NCI-H2107 (cell line): ENCODE measurements around the gene BAHCC1.
A peak's percentile ranks its signal among the peaks of the same experiment; 100 is the strongest.

Source experiments
- DNase-seq: peaks from one replicate; lab custom pipeline; 2025; lab: John Stamatoyannopoulos, UW

Gene BAHCC1

DNA sequence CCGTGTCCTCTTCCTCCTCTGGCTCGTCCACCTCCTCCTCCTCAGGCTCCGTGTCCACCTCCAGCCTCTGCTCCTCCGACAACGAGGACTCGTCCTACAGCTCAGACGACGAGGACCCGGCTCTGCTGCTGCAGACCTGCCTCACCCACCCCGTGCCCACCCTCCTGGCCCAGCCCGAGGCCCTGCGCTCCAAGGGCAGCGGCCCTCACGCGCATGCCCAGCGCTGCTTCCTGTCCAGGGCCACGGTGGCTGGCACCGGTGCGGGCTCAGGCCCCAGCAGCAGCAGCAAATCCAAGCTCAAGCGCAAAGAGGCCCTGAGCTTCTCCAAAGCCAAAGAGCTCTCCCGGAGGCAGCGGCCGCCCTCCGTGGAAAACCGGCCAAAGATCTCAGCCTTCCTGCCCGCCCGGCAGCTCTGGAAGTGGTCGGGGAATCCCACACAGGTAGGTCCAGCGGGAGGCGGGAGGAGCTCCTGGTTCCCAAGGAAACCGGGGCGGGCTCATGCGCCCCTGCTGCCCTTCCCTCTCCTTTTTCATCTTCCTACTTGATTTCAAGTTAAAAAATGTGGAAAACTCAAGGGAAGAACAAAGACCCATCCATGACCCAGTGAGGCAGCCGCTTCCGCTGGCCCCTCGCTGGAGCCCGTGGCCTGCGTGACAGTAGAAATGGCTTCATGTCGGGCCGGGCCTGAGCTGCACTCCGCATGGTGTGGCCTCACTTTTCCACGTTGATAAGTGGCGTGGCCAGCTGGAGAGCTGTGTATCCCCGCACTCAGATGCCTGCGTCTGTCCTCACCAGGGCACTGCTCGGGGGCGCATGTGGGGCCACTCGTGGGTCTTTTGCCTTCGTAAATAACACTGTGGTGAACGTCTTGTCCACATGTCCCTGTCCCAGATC lies 66.6 kb downstream of the BAHCC1 start:
- DNase-seq: no peak

DNA sequence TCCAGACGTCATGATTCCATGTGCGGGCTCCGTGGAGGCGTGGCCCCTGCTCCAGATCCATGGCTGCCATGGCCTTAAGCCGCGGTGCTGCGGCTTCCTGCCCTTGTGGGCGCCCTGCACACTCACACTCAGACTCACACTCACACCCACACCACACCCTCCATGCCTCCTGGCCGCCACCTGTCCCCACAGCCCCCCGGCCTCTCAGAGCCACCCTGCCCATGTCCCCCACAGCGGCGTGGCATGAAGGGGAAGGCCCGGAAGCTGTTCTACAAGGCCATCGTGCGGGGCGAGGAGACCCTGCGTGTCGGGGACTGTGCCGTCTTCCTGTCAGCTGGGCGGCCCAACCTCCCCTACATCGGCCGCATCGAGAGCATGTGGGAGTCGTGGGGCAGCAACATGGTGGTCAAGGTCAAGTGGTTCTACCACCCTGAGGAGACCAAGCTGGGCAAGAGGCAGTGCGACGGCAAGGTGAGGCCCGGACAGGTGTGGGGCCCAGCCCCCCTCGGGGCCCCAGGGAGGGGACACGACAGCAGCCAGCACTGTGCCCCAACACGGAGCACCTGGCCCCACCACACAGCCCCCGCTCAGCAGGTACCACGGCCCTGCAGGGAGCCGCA lies 67.4 kb downstream of the BAHCC1 start:
- no peak for DNase-seq

DNA sequence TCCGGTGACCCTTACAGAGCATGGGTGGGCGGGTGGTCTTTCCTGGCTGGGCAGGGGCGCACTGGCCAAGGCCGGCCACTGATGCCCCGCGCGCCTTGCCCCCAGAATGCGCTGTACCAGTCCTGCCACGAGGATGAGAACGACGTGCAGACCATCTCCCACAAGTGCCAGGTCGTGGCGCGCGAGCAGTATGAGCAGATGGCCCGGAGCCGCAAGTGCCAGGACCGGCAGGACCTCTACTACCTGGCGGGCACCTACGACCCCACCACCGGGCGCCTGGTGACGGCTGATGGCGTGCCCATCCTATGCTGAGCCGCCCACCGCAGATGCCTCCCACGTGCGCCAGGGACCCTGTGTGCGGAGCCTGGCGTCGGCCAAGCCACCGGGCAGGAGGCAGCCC lies 68.2 kb downstream of the BAHCC1 start:
- DNase-seq: no peak

DNA sequence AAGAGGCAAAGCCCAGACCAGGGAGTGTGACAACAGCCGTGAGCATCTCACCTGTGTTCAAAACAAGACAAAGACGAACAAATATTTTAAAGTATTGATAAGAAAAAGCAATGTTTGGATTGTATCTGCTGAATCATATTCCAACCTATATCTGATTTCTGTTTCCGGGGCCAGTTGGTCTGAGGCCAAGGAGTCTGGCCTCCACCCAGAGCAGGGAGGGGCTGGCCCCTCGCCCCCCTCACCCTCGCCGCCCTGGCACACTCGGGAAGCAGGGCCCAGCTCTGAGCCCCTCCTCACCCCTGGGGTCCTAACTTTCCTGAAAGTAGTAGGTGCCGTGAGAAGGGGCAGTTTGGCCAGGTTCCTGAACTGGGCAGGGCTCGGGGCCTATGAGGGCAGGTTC lies 69.3 kb downstream of the BAHCC1 start:
- no peak for DNase-seq

DNA sequence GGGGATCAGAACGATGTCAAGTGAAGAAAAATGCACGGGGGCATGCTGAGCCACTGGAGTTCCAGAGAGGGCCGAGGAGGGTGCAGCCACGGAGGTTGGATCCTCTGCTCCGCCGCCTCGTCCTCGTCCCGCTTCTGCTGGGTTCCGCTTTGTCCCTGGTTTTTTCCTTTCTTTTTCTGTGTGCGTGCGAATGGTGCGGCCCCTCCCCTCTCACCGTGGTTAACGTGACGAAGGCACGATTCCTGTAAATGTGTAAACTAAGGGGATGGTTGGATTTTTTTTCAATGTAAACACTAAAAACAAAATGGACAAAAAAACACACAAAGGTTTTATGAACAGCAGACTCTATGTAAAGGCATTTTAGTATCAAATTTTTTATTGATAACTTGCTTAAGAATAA lies 70.7 kb downstream of the BAHCC1 start:
- no peak for DNase-seq

DNA sequence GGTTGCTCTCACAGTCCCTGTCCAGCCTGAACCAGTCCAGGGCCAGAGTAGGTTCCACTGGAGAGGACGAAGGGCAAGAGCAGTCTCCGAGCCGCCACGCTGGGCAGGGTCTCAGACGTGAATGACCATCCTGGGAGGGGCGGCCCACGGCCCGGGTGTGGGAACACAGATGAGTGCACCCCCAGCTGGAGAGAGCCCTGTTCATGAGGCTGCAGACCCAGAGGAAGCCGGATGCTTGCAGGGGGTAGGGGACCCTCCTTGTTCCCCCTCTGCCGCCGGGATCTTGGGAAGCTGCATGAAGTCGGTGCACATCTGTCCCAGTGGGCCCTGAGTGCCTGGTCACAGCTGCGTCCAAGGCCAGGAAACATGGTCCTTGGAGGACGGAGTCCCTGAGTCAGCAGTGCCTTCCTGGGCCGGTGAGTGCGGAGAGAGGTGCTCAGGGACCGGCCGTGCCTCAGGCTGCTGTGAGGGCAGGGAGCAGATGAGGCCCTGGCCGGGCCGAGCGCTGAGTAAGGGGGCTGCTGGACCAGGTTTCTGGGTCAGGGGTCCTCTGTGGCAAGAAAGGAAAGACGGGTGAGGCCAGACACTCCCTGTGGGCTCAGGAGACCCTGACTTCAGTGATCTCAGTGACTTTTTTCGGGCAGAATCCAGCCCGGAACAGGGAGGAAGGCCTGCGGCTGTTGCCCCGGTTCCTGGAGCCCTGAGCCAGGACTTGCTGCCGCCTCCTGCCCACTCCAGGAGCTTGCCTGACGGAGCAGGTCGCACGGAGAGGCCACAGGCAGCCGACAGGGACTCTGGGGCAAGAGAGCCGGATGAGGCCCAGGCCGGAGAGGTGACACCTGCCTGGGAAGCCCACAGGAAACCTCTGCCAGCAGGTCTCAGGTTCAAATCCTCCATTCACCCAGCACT lies 71.6 kb downstream of the BAHCC1 start:
- DNase-seq: no peak

DNA sequence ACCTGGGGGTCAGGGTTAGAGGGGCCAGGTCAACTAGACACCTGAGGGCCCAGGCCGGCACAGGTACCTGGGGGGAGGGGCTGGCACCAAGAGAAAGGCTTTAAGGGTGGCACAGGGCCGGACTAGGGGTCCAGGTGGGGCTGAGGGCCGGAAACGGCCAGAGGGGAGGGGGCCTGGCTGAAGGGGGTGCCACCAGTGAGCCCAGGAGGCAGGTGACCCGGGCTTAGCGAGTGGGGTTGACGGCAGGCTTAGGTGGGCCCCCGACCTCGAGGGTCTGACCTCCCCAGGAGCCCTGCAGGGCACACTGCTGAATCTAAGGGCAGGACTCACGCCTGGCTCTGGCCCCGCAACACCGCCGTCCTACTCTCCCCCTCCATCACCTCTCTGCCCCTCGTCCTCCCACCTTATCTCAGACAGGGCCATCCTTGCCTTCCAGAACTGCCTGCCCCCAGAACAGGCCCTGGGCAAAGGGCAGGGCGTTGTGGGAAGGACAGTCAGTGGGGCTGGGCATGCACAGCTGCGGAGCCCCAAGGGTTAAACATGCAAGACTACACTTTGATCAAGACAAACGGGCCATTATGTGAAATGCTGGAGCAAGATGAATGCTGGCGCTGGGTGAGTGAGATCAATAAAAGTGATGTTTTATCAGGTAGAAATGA lies 73.0 kb downstream of the BAHCC1 start:
- DNase-seq: no peak

DNA sequence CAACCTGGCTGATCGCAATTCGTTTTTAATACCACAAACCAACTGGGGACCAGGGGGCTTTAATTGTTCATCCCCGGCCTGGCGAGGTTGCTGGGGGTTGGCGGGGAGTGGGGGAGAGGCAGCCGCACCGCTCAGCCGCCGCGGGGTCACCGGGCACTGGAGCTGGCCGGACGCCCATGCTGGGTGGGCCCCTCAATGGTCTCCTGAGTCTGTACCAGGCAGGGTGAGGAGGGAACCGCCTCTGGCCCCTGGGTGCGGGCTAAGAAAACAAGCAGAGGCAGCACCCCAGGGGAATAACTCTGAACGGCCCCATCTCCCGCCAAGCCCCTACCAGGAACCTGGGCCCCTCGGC lies 73.5 kb downstream of the BAHCC1 start:
- no peak for DNase-seq

DNA sequence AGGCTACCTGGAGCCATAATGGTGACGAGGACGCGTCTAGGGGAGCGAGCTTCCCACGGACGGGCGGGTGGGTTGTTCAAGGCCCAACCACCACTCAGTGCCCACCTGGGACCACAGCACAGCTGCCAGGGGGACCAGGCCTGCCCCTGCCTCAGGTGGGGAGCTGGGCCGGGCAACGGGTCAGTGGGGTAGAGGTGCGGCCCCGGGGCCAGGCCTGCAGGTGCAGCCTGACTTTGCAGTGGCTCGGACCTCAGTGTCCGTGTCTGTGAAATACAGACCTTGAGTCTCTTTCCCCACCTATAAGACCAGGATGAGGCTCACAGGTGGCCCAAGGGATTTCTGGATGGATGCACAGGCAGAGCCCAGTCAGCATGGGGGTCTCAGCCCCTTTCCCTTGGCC lies 74.0 kb downstream of the BAHCC1 start:
- no peak for DNase-seq

DNA sequence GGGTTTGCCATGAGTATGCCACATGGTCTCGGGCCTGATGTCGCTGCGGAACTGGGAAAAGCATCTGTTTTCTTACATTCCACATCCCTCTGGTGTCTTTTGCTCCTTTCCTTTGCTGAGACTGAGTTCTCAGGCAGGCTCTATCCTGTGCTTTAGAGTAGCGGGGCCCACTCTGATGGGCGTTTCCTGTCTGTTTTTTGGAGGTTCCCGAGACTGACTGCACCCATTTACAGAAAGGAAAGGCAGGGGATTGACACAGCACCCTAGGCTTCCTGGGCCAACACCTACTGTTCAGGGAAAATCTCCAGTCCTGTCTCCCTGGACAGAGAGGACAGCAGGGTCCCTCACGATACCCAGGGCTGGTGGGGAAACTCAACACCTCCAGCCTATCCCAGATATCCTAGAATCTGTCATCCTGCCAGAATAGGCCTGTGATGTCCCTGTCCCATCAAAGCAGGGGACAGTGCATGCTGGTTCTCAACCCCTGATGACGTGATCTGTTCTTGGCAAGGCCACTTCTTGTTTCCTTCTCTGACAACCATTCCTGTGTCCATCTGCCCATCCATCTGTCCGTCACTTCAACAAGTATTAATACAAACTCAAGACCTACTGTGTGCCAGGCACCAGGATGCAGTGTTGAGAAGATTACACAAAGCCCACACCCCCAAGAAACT lies 75.2 kb downstream of the BAHCC1 start:
- no peak for DNase-seq

DNA sequence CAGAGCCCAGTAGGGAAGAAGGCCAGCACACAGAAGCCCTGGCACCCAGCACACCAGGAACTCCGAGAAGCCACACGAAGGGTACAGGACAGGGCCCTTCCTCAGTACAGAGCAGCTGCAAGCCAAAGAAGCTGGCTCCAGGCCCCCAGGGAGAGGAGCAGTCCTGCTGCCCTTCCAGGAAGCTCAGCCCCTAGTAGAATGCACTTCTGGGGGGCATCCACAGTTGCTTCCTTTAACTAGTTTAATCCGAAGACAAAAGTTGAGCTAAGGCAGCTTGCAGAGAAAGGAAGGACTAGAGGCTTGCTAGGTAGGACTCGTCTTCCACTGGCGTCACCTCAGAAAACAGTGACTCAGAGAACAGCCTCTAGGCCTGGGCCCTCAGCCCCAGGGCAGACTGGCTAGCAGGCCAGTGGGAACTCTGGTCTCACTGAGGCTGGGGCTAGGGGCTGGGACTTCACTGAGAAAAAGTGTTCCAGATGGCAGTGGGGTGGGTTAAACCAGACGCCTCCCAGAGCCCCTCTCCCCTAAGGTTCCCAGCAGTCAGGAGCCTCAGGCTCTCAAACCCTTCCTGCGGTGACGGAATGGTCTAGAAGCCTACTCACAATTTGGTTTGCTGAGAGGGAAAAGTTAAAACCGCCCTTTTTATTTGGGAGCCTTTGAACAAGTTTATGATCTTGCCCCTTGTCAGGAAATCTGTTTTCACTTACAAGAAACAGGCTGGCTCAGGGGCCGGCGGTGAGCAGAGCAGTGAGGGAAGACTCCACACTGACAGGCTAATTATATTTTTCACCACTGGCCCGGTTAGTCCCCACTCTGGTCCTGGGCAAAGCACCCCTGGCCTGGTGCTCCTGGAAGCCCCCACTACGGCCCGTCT lies 75.9 kb downstream of the BAHCC1 start:
- DNase-seq: no peak

DNA sequence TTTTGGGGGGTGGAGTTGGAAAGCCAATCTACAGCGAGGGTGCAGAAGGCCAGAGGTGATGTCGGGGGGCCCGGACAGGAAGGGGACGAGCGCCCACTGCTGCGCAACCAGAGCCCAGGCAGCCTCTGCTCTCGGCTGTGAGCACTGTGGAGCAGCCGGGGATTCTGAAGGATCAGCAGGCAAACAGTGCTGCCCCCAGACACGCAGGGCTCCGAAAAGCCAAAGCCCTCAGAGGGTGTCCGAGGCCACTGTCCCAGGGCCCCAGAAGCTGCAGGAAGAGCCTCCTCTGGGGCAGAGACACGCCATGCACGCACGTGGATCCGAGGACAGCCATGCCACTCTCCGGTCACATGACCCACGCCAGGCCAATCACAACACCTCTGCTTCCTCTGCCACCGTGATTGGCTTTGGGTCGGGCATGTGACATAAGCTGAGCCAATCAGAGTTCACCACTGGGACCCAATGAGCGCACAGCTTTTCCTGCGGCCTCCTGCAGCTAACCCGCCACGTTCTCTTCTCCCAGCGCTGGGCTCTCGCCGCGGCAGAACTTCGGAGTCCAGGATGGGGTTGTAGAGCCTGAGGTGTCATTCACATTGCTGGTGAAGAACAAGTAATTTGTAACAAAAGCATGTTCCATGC lies 76.7 kb downstream of the BAHCC1 start:
- DNase-seq: peak; percentile 83

DNA sequence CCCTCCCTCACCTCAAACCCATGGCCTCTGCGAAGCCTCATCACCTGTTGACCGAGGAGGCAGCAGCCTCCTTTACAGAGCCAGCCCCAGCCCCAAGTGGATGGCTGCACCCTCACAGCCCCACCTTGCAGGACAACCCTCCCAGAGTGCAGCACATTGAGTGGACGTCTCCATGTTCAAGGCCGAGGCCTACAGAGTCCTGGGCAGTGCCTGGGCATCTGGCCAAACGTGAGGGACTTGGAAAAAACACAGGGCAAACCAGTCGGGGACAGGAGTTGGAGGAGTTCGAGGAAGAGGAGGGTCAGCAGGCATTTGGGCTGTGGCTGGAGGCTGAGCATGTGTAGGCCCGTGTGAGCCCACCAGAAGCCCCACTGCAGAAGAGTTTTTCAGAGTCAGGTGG lies 77.8 kb downstream of the BAHCC1 start:
- no peak for DNase-seq

DNA sequence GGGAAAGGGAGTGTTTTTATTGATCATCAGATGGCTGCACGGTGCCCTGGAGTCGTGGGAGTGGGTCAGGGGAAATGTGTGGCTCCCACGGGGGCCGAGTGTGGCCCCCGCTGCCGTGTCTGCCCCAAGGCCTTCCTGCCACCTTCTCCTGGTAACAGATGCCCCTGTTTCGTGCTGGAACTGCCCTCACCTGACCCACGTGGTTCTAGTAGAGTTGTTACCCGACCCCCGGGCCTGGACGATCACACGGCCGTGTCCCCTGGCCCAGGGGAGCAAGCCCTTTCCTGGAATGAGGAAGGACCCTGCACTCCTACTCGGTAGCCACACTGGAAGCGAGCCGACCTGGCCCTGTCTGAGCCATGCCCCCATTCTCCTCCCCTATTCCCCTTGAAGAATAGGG lies 79.7 kb downstream of the BAHCC1 start:
- no peak for DNase-seq

DNA sequence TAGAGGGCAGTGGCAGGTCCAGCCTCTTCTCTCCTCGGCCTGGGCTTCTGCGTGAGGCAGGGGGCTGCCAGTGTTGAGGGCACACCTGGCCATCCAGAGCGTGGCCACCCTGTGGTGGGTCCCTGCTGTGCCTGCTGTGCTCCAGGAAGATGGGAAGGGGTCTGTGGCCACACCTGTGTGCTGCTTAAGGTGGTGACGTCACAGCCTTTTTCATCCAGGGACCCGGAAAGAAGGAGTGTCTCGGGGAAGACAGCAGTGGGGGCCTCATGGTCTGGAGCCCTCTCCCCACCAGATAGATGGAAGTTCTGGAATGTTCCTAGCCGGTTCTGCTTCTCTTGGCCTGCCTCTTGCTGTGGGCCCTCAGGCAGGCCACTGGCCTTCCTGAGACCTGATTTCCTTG lies 80.8 kb downstream of the BAHCC1 start:
- no peak for DNase-seq

DNA sequence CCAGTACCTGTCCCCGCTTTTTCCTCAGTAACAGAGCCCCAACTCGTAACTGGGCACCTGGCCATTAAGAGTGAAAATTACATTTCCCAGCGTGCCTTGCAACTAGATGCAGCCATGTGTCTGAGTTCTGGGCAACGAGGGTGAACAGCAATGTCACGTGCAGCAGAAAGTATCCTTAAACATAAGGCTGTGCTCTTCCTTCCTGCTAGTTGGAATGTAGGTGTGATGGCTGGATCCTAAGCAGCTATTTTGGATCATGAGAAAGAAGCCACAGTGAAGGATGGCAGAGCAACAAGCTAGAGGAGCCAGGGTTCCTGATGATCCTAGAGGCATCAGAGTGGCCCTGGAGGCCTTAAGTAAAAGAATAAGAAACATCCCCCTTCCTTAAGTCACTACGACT lies 81.4 kb downstream of the BAHCC1 start:
- DNase-seq: no peak

DNA sequence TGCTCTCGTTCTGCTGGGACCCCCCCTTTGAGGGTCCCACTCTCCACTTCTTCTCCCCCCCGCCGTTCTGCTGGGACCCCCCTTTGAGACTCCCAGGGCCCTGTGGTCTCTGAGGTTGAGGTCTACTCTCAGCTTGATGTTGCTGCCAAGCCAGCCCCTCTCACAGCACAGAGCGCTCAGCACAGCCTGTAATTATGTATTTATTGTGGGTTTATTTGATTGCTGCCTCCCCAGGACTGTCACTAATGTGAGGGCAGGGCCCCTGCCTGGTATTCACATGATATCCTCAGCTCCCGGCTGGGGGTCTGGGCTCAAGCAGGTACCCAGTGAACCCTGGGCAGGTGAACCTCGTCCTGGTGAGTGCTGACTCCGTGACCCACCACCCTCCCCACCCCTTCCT lies 81.9 kb downstream of the BAHCC1 start:
- no peak for DNase-seq

DNA sequence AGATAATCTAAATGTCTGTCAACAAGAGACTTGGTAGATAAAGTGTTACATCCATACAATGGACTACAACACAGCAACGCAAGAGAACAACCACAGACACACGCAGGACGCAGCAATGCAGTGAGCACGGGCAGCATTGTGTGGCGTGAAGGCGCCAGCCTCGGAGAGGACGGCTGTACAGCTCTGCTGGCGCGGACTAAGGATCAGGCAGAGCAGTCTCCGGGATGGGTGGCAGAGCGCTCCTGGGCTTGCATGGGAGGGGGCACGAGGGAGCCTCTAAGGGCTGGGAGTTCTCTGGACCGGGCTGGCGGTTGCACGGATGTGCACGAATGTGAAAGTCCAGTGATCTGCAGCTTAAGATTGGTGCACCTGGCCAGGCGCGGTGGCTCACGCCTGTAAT lies 82.9 kb downstream of the BAHCC1 start:
- DNase-seq: no peak

DNA sequence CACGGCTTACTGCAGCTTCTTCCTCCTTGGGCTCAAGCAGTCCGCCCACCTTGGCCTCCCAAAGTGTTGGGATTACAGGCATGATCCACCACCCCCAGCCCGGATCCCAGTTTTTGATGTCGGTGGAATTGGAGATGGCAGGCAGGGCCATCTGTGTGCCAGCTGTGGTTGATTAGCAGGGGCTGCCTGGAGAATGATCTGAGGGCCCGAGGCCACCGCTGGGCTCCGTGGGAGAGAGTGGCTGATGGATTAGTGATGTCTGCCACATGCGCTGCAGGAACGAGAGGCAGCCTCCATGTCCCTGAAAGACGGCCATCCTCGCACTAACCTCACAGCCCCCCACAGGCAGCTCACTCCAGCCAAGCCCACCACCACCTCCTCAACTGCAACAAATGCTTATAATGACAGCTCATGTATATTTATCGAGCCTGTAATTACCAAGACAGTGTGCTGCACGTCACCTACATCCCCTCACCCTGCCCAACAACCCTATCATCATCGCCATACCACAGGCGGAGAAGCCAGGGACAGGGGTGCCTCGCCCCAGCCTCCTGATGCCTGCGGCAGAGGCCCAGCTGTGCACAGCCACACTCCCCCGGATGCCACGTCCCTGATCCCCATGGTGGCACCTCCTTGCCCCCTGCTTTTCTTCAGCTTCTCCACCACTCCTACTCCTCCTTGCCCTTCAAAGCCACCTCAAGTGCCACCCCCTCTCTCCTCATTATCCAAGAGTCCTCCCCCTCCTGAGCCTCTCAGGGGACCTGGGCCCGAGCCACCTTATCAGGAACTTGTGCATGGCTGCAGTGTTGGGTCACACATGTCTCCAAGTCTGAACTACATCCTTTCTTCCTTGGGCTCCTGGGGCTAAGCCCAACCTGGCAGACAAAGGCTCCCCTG lies 84.2 kb downstream of the BAHCC1 start:
- no peak for DNase-seq
